ENCODE data around the gene FBXO11. TPM values are rescaled to one million over a fixed set of nuclear protein-coding genes. Genes with fewer than 3 reads are reported as not detected.

FBXO11 gene
- total RNA-seq, 1 donor, result 57.9 TPM

DNA sequence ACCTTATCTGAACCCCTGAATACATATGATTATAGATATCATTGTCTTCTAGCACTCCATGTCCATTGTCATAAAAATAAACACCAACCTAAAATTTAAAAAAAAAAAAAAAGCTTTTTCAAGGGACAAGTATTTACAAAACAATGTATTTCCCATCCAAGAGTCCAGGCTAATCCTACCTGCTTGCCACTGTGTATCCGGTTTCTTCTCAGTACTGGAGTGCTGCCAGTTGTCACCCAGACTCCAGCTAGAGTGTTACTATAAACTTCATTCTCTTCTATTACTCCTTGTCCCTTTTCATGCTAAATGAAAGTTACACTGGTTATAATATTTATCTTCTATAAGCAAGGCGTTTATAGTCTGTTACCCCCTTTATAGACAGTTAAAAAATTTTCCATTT lies 87.5 kb downstream of the FBXO11 start:
- peaks cover 63% of the 10 kb centered on the region for H3K36me3 ChIP-seq (ENCODE audit: insufficient read depth, low read length)
- H4K20me1 ChIP-seq (ENCODE audit: insufficient read depth, low read length), result no peaks in the 10 kb centered on the region

DNA sequence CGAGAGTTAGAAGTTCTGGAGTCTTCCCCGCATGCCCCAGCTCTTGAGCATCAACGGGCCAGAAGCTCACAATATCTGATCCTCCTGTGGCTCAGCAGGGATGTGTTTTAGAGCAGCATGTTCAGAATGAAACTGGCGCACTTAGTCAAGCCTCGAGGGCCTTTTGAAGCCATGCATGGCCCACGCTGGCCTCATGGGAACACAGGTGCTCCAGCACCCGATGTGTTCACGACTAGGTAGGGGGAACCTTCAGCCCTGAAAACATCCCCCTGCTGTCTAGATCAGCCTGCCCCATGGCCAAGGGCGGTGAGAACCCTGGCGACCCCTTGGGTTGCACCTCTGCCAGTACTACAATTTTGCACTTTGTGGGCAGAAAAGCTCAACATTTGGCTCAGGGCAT lies 90.5 kb downstream of the FBXO11 start:
- no peak for DNase-seq (ENCODE audit: insufficient read length, low spot score, missing footprints)
- H4K20me1 ChIP-seq (ENCODE audit: insufficient read depth, low read length), result no peaks in the 10 kb centered on the region
- H3K4me1 ChIP-seq (ENCODE audit: insufficient read depth, low read length), result peaks cover 9% of the 10 kb centered on the region
- no peak for TF ChIP-seq CTCF (IDR thresholded peaks at IDR 0.05; ENCODE audit: extremely low read depth, low read depth, low read length)
- H3K36me3 ChIP-seq (ENCODE audit: insufficient read depth, low read length), result peaks cover 47% of the 10 kb centered on the region
- H2AFZ ChIP-seq (ENCODE audit: low read length), result no peak overlapping the region
- no peak overlapping the region for H3K4me3 ChIP-seq (ENCODE audit: insufficient read depth, low read length)
- H3K4me2 ChIP-seq (ENCODE audit: insufficient read depth, low read length), result no peak overlapping the region
- H3K27me3 ChIP-seq (ENCODE audit: insufficient read depth, low read length), result no peaks in the 10 kb centered on the region
- H3K79me2 ChIP-seq (ENCODE audit: insufficient read depth, low read length), result no peaks in the 10 kb centered on the region
- no peaks in the 10 kb centered on the region for H3K9me3 ChIP-seq (ENCODE audit: low read depth, low read length)
- no peak overlapping the region for H3K27ac ChIP-seq (ENCODE audit: low read depth, low read length)

More for the DNA sequence above, 87.5 kb downstream of the FBXO11 start:
- Histone ChIP-seq H3K79me2 (ENCODE audit: insufficient read depth, low read length) (no peaks in the 10 kb centered on the region), H3K4me1 (ENCODE audit: insufficient read depth, low read length) (peaks cover 4% of the 10 kb centered on the region), H3K27me3 (ENCODE audit: insufficient read depth, low read length) (no peaks in the 10 kb centered on the region), H3K9me3 (ENCODE audit: low read depth, low read length) (no peaks in the 10 kb centered on the region), H3K4me2 (ENCODE audit: insufficient read depth, low read length) (no peak overlapping the region), H3K4me3 (ENCODE audit: insufficient read depth, low read length) (no peak overlapping the region), H2AFZ (ENCODE audit: low read length) (no peak overlapping the region), H3K27ac (ENCODE audit: low read depth, low read length) (no peak overlapping the region)
- no peak for TF ChIP-seq CTCF (IDR thresholded peaks at IDR 0.05; ENCODE audit: extremely low read depth, low read depth, low read length)
- DNase-seq (ENCODE audit: insufficient read length, low spot score, missing footprints), result no peak

DNA sequence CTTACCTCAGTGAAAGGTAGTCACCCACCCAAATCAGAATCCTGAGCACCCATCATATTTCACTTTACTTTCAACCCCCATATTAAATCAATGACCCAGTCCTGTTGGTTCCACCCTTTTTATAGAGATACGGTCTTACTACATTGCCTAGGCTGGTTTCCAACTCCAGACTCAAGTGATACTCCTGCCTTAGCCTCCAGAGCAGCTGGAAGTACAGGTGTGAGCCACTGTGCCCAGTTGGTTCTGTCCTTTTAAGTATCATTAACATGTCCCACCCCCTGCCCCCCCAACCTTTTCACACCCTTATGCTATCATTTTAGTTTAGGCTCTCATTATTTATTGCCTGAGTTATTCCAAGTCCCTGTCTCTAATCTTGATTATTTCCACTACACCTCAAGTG lies 94.6 kb downstream of the FBXO11 start:
- Histone ChIP-seq H3K4me3 (ENCODE audit: insufficient read depth, low read length) (no peak overlapping the region), H3K27me3 (ENCODE audit: insufficient read depth, low read length) (no peaks in the 10 kb centered on the region), H3K4me2 (ENCODE audit: insufficient read depth, low read length) (no peak overlapping the region), H3K4me1 (ENCODE audit: insufficient read depth, low read length) (peaks cover 9% of the 10 kb centered on the region), H3K9me3 (ENCODE audit: low read depth, low read length) (no peaks in the 10 kb centered on the region), H4K20me1 (ENCODE audit: insufficient read depth, low read length) (no peaks in the 10 kb centered on the region), H2AFZ (ENCODE audit: low read length) (no peak overlapping the region), H3K36me3 (ENCODE audit: insufficient read depth, low read length) (peaks cover 51% of the 10 kb centered on the region), H3K79me2 (ENCODE audit: insufficient read depth, low read length) (no peaks in the 10 kb centered on the region), H3K27ac (ENCODE audit: low read depth, low read length) (no peak overlapping the region)
- no peak for DNase-seq (ENCODE audit: insufficient read length, low spot score, missing footprints)
- TF ChIP-seq CTCF (IDR thresholded peaks at IDR 0.05; ENCODE audit: extremely low read depth, low read depth, low read length), result no peak

- DNase-seq (ENCODE audit: insufficient read length, low spot score, missing footprints), result no peak
- Histone ChIP-seq H4K20me1 (ENCODE audit: insufficient read depth, low read length) (no peaks in the 10 kb centered on the region), H3K36me3 (ENCODE audit: insufficient read depth, low read length) (peaks cover 51% of the 10 kb centered on the region), H3K4me3 (ENCODE audit: insufficient read depth, low read length) (no peak overlapping the region), H3K27ac (ENCODE audit: low read depth, low read length) (no peak overlapping the region), H3K27me3 (ENCODE audit: insufficient read depth, low read length) (no peaks in the 10 kb centered on the region), H2AFZ (ENCODE audit: low read length) (no peak overlapping the region), H3K4me1 (ENCODE audit: insufficient read depth, low read length) (peaks cover 9% of the 10 kb centered on the region), H3K9me3 (ENCODE audit: low read depth, low read length) (no peaks in the 10 kb centered on the region), H3K79me2 (ENCODE audit: insufficient read depth, low read length) (peaks cover 2% of the 10 kb centered on the region), H3K4me2 (ENCODE audit: insufficient read depth, low read length) (no peak overlapping the region)
- TF ChIP-seq CTCF (IDR thresholded peaks at IDR 0.05; ENCODE audit: extremely low read depth, low read depth, low read length), result no peak
These were observed 95.4 kb downstream of the FBXO11 start for GRCh38 chr2:47810850-47811249.

Measured in osteoblast (primary cell).